GM23338 (cell line): ENCODE measurements around the gene CCDC102A.

Source experiments
- EZH2 ChIP-seq: fragments of 200-600 bp; sonication (generic); IDR thresholded peaks from one replicate; pipeline ENCODE4 v1.8.0; 2017; ENCODE audit warnings: antibody characterized with exemption, mild to moderate bottlenecking, low read depth; ENCODE audit not compliant: unreplicated experiment
- TF ChIP-seq, protein P1 (sequence below), 2 experiments: fragments of 200-600 bp in 1 of 2; sonication (generic) in 1 of 2; conservative IDR thresholded peaks; 2 replicates each; pipeline versions ENCODE4 v1.5.1 to v1.6.1; 2016 to 2017; ENCODE audit warnings: antibody characterized with exemption in 2 of 2, low read depth in 2 of 2, mild to moderate bottlenecking in 2 of 2, moderate library complexity in 1 of 2

DNA sequence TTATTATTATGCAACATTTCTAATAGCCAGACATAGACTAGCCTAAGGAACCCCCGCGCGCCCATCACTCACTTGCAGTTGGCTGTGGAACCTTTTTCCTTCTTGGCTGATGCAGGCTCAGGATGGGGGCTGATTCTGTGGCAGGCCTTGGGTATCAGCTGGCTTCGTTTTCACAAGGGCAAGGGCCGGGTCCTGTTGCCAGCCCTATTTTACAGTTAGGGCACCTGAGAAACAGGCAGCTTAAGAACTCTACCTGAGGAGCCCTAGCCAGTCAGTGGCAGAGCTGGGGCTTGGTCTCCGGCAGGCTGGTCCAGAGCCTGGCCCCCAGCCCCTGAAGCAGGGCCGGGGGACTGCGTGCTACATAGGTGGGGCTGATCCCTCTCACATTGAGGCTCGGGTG lies 34.7 kb upstream of the CCDC102A start:
- TF ChIP-seq, protein P1, sequence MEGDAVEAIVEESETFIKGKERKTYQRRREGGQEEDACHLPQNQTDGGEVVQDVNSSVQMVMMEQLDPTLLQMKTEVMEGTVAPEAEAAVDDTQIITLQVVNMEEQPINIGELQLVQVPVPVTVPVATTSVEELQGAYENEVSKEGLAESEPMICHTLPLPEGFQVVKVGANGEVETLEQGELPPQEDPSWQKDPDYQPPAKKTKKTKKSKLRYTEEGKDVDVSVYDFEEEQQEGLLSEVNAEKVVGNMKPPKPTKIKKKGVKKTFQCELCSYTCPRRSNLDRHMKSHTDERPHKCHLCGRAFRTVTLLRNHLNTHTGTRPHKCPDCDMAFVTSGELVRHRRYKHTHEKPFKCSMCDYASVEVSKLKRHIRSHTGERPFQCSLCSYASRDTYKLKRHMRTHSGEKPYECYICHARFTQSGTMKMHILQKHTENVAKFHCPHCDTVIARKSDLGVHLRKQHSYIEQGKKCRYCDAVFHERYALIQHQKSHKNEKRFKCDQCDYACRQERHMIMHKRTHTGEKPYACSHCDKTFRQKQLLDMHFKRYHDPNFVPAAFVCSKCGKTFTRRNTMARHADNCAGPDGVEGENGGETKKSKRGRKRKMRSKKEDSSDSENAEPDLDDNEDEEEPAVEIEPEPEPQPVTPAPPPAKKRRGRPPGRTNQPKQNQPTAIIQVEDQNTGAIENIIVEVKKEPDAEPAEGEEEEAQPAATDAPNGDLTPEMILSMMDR (conservative IDR thresholded peaks at IDR 0.05; ENCODE audit: low read depth in 2 of 2) = no peak
- no peak for TF ChIP-seq EZH2
